NB4 (cell line): ENCODE data around the gene ALDH16A1.

Source experiments
- CTCF ChIP-seq: IDR thresholded peaks from one replicate; pipeline ENCODE4 v1.5.1; 2012; ENCODE audit warnings: low read depth, low read length
- MAX ChIP-seq: IDR thresholded peaks from 2 replicates; pipeline ENCODE4 v1.6.1; 2011; ENCODE audit warnings: low read depth, low read length

DNA sequence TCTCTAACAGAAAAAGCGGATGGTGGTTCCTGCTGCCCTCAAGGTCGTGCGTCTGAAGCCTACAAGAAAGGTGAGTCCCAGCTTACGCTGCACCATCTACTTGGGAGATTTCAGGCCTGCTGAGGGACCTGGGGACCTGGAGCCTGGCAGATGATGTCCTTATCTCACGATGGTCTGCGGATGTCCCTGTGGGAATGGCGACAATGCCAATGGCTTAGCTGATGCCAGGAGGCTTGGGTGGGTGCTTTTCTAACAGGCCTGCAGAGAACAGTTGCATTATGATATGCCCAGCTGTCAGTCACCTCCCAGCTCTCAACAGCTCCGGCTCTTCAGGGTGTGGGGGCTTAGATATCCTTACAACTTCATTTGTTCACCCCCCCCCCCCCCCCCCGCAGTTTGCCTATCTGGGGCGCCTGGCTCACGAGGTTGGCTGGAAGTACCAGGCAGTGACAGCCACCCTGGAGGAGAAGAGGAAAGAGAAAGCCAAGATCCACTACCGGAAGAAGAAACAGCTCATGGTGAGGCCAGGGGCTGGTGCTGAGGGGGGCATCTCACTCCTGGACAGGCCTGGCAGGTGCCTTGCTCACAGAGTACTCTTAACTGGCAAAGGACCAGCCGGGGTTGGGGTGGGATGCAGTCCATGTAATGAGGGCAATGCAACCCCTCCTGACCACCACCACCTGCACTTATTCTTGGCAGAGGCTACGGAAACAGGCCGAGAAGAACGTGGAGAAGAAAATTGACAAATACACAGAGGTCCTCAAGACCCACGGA is 38.2 kb downstream of the ALDH16A1 start:
- no peak for TF ChIP-seq CTCF
- no peak for TF ChIP-seq MAX
